ENCODE measurements around the gene PLD3. TPM values are rescaled to one million over a fixed set of nuclear protein-coding genes. Genes with fewer than 3 reads are reported as not detected.

PLD3 gene
- total RNA-seq, 1 experiment from 2014 or later, result 328 TPM

- no peak for DNase-seq (ENCODE audit: low spot score)
Observed at GRCh38 chr19:40413291-40413845, 64.9 kb downstream of the PLD3 start, which contains the start of gene PRX. Gene PRX, minus strand, starts transcription at chr19:40413378. Its CDS starts 5,446 bp downstream, at chr19:40407932.

GRCh38 chr19:40414542-40415535 is 66.3 kb downstream of the PLD3 start:
- no peak for DNase-seq (ENCODE audit: low spot score)

GRCh38 chr19:40415768-40416167 is 67.3 kb downstream of the PLD3 start:
- DNase-seq (ENCODE audit: low spot score), result no peak

GRCh38 chr19:40416918-40417642 is 68.6 kb downstream of the PLD3 start:
- DNase-seq (ENCODE audit: low spot score), result peak; percentile 68

GRCh38 chr19:40417643-40417981 is 69.1 kb downstream of the PLD3 start:
- DNase-seq (ENCODE audit: low spot score), result no peak

GRCh38 chr19:40418040-40418439 is 69.5 kb downstream of the PLD3 start:
- no peak for DNase-seq (ENCODE audit: low spot score)

- DNase-seq (ENCODE audit: low spot score), result no peak
Observed at GRCh38 chr19:40419066-40419612, 70.6 kb downstream of the PLD3 start.

GRCh38 chr19:40419780-40420179 is 71.3 kb downstream of the PLD3 start:
- DNase-seq (ENCODE audit: low spot score), result no peak

GRCh38 chr19:40420451-40420765 is 71.9 kb downstream of the PLD3 start:
- DNase-seq (ENCODE audit: low spot score), result no peak

- DNase-seq (ENCODE audit: low spot score), result peak; percentile 84
Observed at GRCh38 chr19:40420766-40421765, 72.6 kb downstream of the PLD3 start.

GRCh38 chr19:40421993-40422747 is 73.7 kb downstream of the PLD3 start:
- DNase-seq (ENCODE audit: low spot score), result no peak

- no peak for DNase-seq (ENCODE audit: low spot score)
Observed at GRCh38 chr19:40422748-40423566, 74.5 kb downstream of the PLD3 start.

GRCh38 chr19:40423938-40424337 is 75.4 kb downstream of the PLD3 start:
- no peak for DNase-seq (ENCODE audit: low spot score)

- no peak for DNase-seq (ENCODE audit: low spot score)
Observed at GRCh38 chr19:40424637-40425449, 76.3 kb downstream of the PLD3 start.

GRCh38 chr19:40425450-40426287 is 77.2 kb downstream of the PLD3 start, which contains the start of gene SERTAD1:
Gene SERTAD1, minus strand, starts transcription at chr19:40425992. Its CDS starts 2,446 bp downstream, at chr19:40423546.
- DNase-seq (ENCODE audit: low spot score), result peak; percentile 99
